ENCODE data around the gene DNAH5. TPM values are rescaled to one million over a fixed set of nuclear protein-coding genes. Genes with fewer than 3 reads are reported as not detected.

Gene DNAH5
- total RNA-seq, 4 donors from 2014 or later = 0.04 to 0.39 (median 0.20) TPM; not detected in 1

DNA sequence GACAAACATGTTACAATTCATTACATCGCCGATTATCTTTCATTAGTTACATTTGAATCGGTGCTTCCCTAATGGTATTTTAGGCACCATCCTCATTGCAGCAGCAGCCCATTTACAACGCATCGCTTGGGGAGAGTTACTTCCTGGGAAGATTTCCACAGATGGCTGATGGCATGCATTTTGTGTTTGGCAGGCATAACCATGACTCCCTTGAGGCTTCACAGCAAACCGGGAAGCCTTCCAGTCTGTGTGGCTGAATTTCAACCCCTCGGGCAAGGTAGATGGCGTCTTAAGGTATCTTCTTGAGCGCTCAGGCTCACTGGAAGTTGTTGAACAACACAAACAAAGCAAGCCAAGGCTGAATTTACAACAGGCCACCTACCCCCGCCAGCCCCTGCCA lies 1.6 kb upstream of the DNAH5 start:
- TF ChIP-seq CTCF (IDR thresholded peaks at IDR 0.05) (no peak), POLR2A (IDR thresholded peaks at IDR 0.05) (no peak)
- H3K4me3 ChIP-seq (ENCODE audit: low read depth, poor library complexity, severe bottlenecking) = no peak overlapping the region
- DNase-seq (ENCODE audit: low spot score in 2 of 2) = peak in 1 of 2 donors; percentile 26
- intact Hi-C loops (cut with DNase I; ENCODE audit: low total_unique reads) = no loop called here
- 39 to 45% methylated on average over 10 of the region's 10 CpGs for WGBS, 2 donors

DNA sequence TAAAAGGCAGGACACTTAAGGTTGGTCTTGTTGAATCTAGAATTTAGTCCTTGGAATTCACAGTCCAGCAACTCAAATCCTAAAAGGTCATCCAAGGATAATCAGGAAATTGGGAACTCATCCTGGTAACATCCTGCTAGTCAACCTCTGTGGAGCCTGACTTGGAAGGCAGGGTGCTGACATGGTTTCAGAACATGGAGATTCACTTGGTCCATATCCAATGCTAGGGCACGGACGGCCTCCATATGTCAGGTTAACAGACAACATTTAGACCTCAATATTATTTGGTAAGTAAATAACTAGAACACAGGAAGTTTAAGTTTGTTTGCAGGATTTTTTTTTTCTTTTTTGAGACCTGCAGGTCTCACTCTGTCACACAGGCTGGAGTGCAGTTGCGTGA lies 783 bp upstream of the DNAH5 start:
- 60 to 78% methylated on average over 3 of the region's 3 CpGs for WGBS, 2 donors
- TF ChIP-seq CTCF (IDR thresholded peaks at IDR 0.05) = no peak
- no peak for TF ChIP-seq POLR2A (IDR thresholded peaks at IDR 0.05)

GRCh38 chr5:13943676-13944075 lies 812 bp downstream of the DNAH5 start:
- H3K4me3 ChIP-seq (ENCODE audit: low read depth, poor library complexity, severe bottlenecking) = no peak overlapping the region
- WGBS, 2 donors = 21 to 32% methylated on average over 1 of the region's 1 CpG
- intact Hi-C loops (cut with DNase I; ENCODE audit: low total_unique reads) = no loop called here
- TF ChIP-seq CTCF (IDR thresholded peaks at IDR 0.05) (no peak), POLR2A (IDR thresholded peaks at IDR 0.05) (no peak)
- DNase-seq (ENCODE audit: low spot score in 2 of 2) = no peak

More for the DNA sequence above, 783 bp upstream of the DNAH5 start:
- no peak overlapping the region for H3K4me3 ChIP-seq (ENCODE audit: low read depth, poor library complexity, severe bottlenecking)
- intact Hi-C loops (cut with DNase I; ENCODE audit: low total_unique reads) = no loop called here
- no peak for DNase-seq (ENCODE audit: low spot score in 2 of 2)

DNA sequence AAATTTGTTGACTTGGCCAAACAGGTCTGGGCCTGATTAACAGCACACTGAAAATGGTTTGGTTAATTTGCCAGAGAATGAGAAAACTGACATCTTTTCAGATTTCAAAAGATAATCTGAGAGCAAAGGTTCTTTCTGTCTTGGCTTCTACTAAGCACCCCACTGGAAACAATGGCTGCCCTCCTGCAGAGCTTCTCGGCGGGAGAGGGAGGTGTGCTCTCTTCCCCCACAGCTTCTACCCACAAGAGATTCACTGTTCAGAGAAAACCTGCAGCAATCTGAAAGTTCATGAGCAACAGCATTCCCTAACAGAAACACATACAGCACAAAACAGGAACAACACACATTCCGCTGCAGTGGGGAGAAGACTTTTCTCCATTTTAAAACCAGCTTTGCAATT lies 3.0 kb downstream of the DNAH5 start:
- no peak overlapping the region for H3K4me3 ChIP-seq (ENCODE audit: low read depth, poor library complexity, severe bottlenecking)
- DNase-seq (ENCODE audit: low spot score in 2 of 2) = no peak
- TF ChIP-seq CTCF (IDR thresholded peaks at IDR 0.05) (no peak), POLR2A (IDR thresholded peaks at IDR 0.05) (no peak)
- intact Hi-C loops (cut with DNase I; ENCODE audit: low total_unique reads) = no loop called here
- 29 to 47% methylated on average over 3 of the region's 3 CpGs for WGBS, 2 donors

GRCh38 chr5:13939638-13940037 lies 4.8 kb downstream of the DNAH5 start:
- no peak overlapping the region for H3K4me3 ChIP-seq (ENCODE audit: low read depth, poor library complexity, severe bottlenecking)
- 77 to 84% methylated on average over 8 of the region's 8 CpGs for WGBS, 2 donors
- intact Hi-C loops (cut with DNase I; ENCODE audit: low total_unique reads) = no loop called here
- TF ChIP-seq CTCF (IDR thresholded peaks at IDR 0.05) (no peak), POLR2A (IDR thresholded peaks at IDR 0.05) (no peak)
- no peak for DNase-seq (ENCODE audit: low spot score in 2 of 2)

DNA sequence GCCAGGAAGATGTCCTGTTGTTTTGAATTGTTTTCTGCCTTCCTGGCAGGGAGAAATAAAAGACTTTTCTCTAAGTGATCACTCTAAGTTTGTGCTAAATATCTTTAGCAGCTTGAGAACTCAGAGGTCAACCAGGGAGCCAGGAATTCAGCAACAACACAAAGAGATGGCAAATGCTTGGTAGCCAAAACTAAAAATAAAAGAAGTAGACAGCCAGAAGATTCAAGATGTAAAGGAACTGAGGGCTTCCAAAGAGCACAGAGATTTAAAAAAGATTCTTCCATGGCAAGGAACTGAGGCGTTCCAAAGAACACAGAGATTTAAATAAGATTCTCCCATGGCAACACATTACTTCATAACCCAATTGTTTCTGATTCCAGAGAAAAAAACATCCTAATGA lies 9.6 kb downstream of the DNAH5 start:
- H3K4me3 ChIP-seq (ENCODE audit: low read depth, poor library complexity, severe bottlenecking) = no peak overlapping the region
- no peak for DNase-seq (ENCODE audit: low spot score in 2 of 2)
- 38 to 52% methylated on average over 1 of the region's 1 CpG for WGBS, 2 donors
- intact Hi-C loops (cut with DNase I; ENCODE audit: low total_unique reads) = no loop called here
- TF ChIP-seq CTCF (IDR thresholded peaks at IDR 0.05) = no peak
- no peak for TF ChIP-seq POLR2A (IDR thresholded peaks at IDR 0.05)

Measured in lower leg skin (tissue), 4 donors.